ENCODE data around the gene AFG1L. TPM values are rescaled to one million over a fixed set of nuclear protein-coding genes. Genes with fewer than 3 reads are reported as not detected.
A peak's percentile ranks its signal among the peaks of the same experiment; 100 is the strongest.
"Not testable (repeated sequence)": the region's sequence is repeated elsewhere in the genome, so short reads cannot be mapped to it uniquely, and the experiment has no call there.

The AFG1L gene
- total and polyA plus RNA-seq, 7 donors, result 2.4 to 10.4 (median 5.4) TPM

DNA sequence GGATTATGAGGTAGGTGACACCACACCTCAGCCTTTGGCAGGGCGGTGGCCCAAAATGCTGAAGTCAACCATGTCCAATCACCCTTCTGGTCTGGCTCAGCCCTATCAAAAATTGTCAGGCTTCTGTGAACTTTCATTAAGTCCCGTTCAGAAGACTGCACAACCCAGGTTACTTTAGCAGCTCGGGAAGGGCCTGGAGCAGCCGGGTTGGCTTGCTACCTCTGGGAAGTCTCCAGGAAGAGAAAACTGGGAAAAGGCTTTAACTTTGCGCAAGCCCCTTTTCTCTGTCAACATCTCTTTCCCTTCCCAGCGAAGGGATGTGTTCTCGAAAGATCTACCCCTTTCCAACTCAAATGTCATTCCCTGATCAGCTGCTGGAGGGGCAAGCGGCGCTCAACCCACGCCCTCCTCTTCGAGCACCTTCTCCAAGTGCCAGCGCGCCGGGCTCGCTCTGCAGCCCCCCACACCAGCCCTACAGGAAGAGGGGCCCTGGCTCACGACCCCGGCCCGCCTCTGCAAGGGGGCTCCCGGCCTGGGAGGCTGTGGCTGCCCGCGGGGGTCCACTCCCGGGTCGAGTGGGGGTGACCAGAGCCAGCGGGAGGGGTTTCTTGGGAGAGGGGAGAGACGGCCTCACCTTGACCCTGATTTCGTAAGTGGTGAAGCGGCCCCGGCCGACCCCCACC is 34.6 kb upstream of the AFG1L start:
- intact Hi-C loops (cut with DNase I), result loop anchor here (2.0 kb wide), 1 partner anchor 35 kb away; the partner anchor contains the start of gene AFG1L (in 2 of the 2)
- H3K4me1 ChIP-seq, result peaks cover 13% of the 10 kb centered on the region

DNA sequence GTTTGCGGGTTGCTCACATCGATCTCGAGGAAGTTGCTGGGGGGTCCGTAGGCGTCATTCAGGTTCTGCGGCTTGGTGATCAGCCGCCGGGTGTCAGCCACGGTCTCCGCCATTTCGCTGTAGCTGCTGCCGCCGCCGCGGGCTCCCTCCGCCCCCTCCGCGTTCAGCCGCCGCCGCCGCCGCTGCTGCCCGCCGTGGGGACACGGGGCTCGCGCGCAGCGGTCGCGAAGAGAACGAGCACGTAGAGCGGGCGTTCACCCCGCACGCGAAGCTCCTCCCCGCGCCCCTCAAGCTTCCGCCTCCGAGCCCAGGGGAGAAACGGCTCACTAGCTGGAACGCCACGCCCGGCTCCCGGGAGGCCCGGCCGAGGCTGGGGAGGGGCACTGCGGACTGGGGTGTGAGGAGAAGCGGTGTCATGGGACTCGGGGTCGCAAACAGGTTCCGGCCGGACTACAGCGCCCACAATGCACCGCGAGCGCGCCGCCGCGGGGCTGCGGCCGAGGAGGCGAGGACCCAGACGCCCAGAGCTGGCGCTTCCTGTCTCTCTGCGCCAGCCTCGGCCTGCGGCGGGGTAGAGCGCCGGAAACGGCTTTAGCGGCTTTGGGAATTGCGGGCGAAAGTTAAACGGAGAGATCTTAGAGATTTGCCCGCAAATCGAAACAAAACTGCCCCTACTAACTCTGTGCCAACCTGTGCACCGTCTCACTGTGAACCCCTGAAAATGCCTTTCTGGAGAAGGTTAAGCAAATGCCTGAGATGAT is 33.9 kb upstream of the AFG1L start, which contains the start of gene SNX3:
Gene SNX3, minus strand, starts transcription at position 232 of the 761 bp plus-strand sequence. Its CDS starts 119 bp downstream, at position 113.
- no peaks in the 10 kb centered on the region for H3K36me3 ChIP-seq (ENCODE audit: insufficient read depth in 1 of 2, low read depth in 1 of 2)
- ATAC-seq (peak; percentile 96 to 98 (median 97)), DNase-seq (peak; percentile 97 to 98)
- intact Hi-C loops (cut with DNase I), result loop anchor here (2.0 kb wide), 1 partner anchor 34 kb away; the partner anchor contains the start of gene AFG1L (in 2 of the 2)
- H3K27ac ChIP-seq, result peak within 1 kb of the TSS; percentile 97
- TF ChIP-seq, protein P1, sequence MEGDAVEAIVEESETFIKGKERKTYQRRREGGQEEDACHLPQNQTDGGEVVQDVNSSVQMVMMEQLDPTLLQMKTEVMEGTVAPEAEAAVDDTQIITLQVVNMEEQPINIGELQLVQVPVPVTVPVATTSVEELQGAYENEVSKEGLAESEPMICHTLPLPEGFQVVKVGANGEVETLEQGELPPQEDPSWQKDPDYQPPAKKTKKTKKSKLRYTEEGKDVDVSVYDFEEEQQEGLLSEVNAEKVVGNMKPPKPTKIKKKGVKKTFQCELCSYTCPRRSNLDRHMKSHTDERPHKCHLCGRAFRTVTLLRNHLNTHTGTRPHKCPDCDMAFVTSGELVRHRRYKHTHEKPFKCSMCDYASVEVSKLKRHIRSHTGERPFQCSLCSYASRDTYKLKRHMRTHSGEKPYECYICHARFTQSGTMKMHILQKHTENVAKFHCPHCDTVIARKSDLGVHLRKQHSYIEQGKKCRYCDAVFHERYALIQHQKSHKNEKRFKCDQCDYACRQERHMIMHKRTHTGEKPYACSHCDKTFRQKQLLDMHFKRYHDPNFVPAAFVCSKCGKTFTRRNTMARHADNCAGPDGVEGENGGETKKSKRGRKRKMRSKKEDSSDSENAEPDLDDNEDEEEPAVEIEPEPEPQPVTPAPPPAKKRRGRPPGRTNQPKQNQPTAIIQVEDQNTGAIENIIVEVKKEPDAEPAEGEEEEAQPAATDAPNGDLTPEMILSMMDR (IDR thresholded peaks at IDR 0.05), result peak; percentile 16
- peaks cover 12% of the 10 kb centered on the region for H3K4me1 ChIP-seq
- peak within 1 kb of the TSS; percentile 97 for H3K4me3 ChIP-seq
- no peaks in the 10 kb centered on the region for H3K27me3 ChIP-seq (ENCODE audit: insufficient read depth in 3 of 3, low read length in 2 of 3)
- WGBS, 3 donors, result 0 to 1% (median 0%) methylated on average over 64 to 83 of the region's 83 CpGs
- no peaks in the 10 kb centered on the region for H3K9me3 ChIP-seq

More for the DNA sequence above, 34.6 kb upstream of the AFG1L start:
- DNase-seq (no peak), ATAC-seq (peak; percentile 11 to 29 (median 25))
- Histone ChIP-seq H3K27ac (peak overlapping the region; percentile 97), H3K9me3 (no peaks in the 10 kb centered on the region), H3K36me3 (ENCODE audit: insufficient read depth in 1 of 2, low read depth in 1 of 2) (no peaks in the 10 kb centered on the region), H3K27me3 (ENCODE audit: insufficient read depth in 3 of 3, low read length in 2 of 3) (no peaks in the 10 kb centered on the region), H3K4me3 (peak overlapping the region; percentile 97)
- WGBS, 3 donors, result 0 to 1% (median 0%) methylated on average over 29 of the region's 29 CpGs
- TF ChIP-seq, protein P1 (IDR thresholded peaks at IDR 0.05), result no peak

DNA sequence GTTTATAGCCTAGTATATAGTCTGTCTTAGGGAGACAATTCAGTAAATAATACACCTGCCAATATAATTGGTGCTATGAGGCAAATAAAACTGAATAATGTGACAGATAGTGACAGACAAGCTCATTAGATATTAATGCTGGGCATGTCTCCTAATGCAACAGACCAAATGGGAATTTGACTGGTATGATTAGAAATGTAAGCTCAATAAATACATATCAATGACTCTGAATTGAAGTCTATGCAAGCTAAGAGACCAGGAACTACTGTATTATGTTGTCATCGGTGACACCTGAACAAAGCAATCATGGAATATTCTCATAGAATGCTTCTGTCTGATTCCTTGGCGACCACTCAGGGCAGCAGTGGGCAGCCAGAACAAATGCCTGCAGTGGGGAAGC is 31.5 kb upstream of the AFG1L start:
- ATAC-seq (no peak), DNase-seq (no peak)
- no peak overlapping the region for H3K27ac ChIP-seq
- H3K9me3 ChIP-seq, result no peaks in the 10 kb centered on the region
- 80 to 87% (median 83%) methylated on average over 2 of the region's 2 CpGs for WGBS, 3 donors
- H3K27me3 ChIP-seq (ENCODE audit: insufficient read depth in 3 of 3, low read length in 2 of 3), result no peaks in the 10 kb centered on the region
- TF ChIP-seq, protein P1 (IDR thresholded peaks at IDR 0.05), result no peak
- H3K36me3 ChIP-seq (ENCODE audit: insufficient read depth in 1 of 2, low read depth in 1 of 2), result no peaks in the 10 kb centered on the region
- intact Hi-C loops (cut with DNase I), result no loop called here
- H3K4me1 ChIP-seq, result no peaks in the 10 kb centered on the region
- no peak overlapping the region for H3K4me3 ChIP-seq

DNA sequence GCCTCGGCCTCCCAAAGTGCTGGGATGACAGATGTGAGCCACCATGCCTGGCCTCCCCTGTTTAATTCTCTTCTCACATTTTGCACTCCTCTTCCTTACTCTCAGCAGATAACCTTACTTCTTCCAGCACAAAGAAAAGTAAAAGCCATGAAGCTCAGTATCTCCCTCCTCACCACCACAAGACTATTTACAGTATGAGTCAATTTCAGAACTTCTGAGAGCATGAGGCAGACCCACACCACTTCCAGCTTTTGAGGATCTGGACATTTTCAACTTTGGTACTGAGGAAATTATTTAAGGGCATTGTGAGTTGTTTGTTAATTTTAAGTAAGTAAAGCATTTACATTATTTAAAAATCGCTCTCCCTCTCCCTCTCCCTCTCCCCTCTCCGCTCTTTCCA is 26.0 kb upstream of the AFG1L start:
- TF ChIP-seq, protein P1 (IDR thresholded peaks at IDR 0.05), result no peak
- intact Hi-C loops (cut with DNase I), result no loop called here
- WGBS, 3 donors, result 80 to 97% (median 95%) methylated on average over 3 of the region's 3 CpGs

DNA sequence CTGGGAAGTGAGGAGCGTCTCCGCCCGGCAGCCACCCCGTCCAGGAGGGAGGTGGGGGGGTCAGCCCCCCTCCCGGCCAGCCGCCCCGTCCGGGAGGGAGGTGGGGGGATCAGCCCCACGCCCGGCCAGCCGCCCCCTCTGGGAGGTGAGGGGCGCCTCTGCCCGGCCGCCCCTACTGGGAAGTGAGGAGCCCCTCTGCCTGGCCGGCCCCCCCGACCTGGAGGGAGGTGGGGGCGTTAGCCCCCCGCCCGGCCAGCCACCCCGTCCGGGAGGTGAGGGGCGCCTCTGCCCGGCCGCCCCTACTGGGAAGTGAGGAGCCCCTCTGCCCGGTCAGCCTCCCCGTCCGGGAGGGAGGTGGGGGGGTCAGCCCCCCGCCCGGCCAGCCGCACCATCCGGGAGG is 24.9 kb upstream of the AFG1L start:
- intact Hi-C loops (cut with DNase I); H3K27me3 ChIP-seq (ENCODE audit: insufficient read depth in 3 of 3, low read length in 2 of 3); ATAC-seq; H3K27ac ChIP-seq; H3K9me3 ChIP-seq; H3K36me3 ChIP-seq (ENCODE audit: insufficient read depth in 1 of 2, low read depth in 1 of 2); H3K4me1 ChIP-seq; DNase-seq; H3K4me3 ChIP-seq: not testable (repeated sequence)
- 90 to 93% (median 92%) methylated on average over 7 to 31 of the region's 31 CpGs for WGBS, 3 donors

More for the DNA sequence above, 26.0 kb upstream of the AFG1L start:
- Histone ChIP-seq H3K27me3 (ENCODE audit: insufficient read depth in 3 of 3, low read length in 2 of 3) (no peaks in the 10 kb centered on the region), H3K9me3 (no peaks in the 10 kb centered on the region), H3K4me3 (no peak overlapping the region), H3K27ac (no peak overlapping the region), H3K4me1 (no peaks in the 10 kb centered on the region), H3K36me3 (ENCODE audit: insufficient read depth in 1 of 2, low read depth in 1 of 2) (no peaks in the 10 kb centered on the region)
- DNase-seq (no peak), ATAC-seq (no peak)
